Liver (tissue), 3 donors: Measurements from ENCODE around the gene NCK1.
A peak's percentile ranks its signal among the peaks of the same experiment; 100 is the strongest.

Experiments
- GABPA ChIP-seq, 2 donors: IDR thresholded peaks in 1 of 2; conservative IDR thresholded peaks in 1 of 2; 2 replicates each; pipeline ENCODE4 v1.6.1; 2016; ENCODE audit warnings: antibody characterized with exemption in 2 of 2, mild to moderate bottlenecking in 1 of 2, moderate library complexity in 1 of 2
- NR2F2 ChIP-seq: IDR thresholded peaks from 2 replicates; pipeline ENCODE4 v1.6.1; 2016; ENCODE audit warnings: antibody characterized with exemption
- RAD21 ChIP-seq, 2 donors: IDR thresholded peaks; 2 replicates each; pipeline ENCODE4 v1.6.1; 2016; ENCODE audit warnings: antibody characterized with exemption in 2 of 2, mild to moderate bottlenecking in 2 of 2
- SP1 ChIP-seq: IDR thresholded peaks from 2 replicates; pipeline ENCODE4 v1.6.1; 2018; ENCODE audit warnings: antibody characterized with exemption, mild to moderate bottlenecking
- YY1 ChIP-seq: IDR thresholded peaks from 2 replicates; pipeline ENCODE4 v1.6.1; 2016; ENCODE audit warnings: antibody characterized with exemption, mild to moderate bottlenecking
- TF ChIP-seq, protein P1 (sequence below): fragments of 150-350 bp; IDR thresholded peaks from 2 replicates; pipeline ENCODE4 v1.5.1; 2017; ENCODE audit warnings: improper control_type of control experiment, low read depth, low read length; ENCODE audit not compliant: missing input control
- TF ChIP-seq, protein P2 (sequence below): IDR thresholded peaks from 2 replicates; pipeline ENCODE4 v1.6.1; 2016; ENCODE audit warnings: antibody characterized with exemption, mild to moderate bottlenecking
- donor health status: healthy.
- donor health status: healthy.

DNA sequence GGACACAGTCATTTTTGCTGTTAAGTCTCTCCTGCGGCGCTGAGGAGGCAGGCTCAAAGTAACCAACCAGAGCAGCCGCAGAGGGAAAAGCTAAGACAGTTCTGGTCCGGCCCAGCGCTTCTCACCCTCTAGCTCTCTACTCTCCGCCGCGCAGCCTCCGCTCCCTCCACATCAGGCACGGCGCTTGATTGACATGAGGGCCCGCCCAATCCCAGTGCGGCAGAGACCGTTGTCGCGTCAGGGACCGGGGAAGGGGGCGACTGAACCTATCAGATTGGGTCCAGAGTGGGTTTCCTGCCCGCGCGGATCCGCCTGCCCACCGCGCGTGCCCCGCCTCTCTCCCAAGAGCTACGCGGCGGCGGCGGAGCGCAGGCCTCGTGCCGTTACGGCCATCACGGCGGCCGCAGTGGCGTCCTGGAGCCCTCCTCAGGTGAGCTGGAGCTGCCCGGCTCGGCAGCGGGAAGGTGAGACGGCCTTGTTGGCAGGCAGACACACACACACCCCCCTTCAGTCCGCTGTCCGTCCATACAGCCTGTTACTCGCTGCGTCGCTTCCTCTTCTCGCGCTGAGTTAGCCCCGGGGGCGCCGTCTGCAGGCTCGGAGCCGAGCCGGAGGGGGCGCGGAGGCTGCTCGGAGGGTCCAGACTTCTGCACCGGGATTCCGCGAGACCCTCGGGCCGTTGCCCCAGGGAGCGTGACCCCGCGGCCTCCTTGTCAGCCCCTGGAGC is at the start of gene NCK1:
- TF ChIP-seq, protein P1, sequence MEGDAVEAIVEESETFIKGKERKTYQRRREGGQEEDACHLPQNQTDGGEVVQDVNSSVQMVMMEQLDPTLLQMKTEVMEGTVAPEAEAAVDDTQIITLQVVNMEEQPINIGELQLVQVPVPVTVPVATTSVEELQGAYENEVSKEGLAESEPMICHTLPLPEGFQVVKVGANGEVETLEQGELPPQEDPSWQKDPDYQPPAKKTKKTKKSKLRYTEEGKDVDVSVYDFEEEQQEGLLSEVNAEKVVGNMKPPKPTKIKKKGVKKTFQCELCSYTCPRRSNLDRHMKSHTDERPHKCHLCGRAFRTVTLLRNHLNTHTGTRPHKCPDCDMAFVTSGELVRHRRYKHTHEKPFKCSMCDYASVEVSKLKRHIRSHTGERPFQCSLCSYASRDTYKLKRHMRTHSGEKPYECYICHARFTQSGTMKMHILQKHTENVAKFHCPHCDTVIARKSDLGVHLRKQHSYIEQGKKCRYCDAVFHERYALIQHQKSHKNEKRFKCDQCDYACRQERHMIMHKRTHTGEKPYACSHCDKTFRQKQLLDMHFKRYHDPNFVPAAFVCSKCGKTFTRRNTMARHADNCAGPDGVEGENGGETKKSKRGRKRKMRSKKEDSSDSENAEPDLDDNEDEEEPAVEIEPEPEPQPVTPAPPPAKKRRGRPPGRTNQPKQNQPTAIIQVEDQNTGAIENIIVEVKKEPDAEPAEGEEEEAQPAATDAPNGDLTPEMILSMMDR, result no peak
- TF ChIP-seq GABPA (IDR thresholded peaks at IDR 0.05 in 1 of 2, conservative IDR thresholded peaks at IDR 0.05 in 1 of 2) (peak in 1 of 2 donors; percentile 73), SP1 (peak; percentile 75), YY1 (peak; percentile 88), NR2F2 (no peak), RAD21 (IDR thresholded peaks at IDR 0.05) (peak; percentile 22 to 34)
- TF ChIP-seq, protein P2, sequence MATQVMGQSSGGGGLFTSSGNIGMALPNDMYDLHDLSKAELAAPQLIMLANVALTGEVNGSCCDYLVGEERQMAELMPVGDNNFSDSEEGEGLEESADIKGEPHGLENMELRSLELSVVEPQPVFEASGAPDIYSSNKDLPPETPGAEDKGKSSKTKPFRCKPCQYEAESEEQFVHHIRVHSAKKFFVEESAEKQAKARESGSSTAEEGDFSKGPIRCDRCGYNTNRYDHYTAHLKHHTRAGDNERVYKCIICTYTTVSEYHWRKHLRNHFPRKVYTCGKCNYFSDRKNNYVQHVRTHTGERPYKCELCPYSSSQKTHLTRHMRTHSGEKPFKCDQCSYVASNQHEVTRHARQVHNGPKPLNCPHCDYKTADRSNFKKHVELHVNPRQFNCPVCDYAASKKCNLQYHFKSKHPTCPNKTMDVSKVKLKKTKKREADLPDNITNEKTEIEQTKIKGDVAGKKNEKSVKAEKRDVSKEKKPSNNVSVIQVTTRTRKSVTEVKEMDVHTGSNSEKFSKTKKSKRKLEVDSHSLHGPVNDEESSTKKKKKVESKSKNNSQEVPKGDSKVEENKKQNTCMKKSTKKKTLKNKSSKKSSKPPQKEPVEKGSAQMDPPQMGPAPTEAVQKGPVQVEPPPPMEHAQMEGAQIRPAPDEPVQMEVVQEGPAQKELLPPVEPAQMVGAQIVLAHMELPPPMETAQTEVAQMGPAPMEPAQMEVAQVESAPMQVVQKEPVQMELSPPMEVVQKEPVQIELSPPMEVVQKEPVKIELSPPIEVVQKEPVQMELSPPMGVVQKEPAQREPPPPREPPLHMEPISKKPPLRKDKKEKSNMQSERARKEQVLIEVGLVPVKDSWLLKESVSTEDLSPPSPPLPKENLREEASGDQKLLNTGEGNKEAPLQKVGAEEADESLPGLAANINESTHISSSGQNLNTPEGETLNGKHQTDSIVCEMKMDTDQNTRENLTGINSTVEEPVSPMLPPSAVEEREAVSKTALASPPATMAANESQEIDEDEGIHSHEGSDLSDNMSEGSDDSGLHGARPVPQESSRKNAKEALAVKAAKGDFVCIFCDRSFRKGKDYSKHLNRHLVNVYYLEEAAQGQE, result no peak
